Measurements from ENCODE around the gene TRMT1. TPM values are rescaled to one million over a fixed set of nuclear protein-coding genes. Genes with fewer than 3 reads are reported as not detected.

TRMT1 gene
- total RNA-seq, 4 donors from 2014 or later = 27.0 to 70.5 (median 39.2) TPM

GRCh38 chr19:13094106-13094504 is 22.4 kb downstream of the TRMT1 start:
- ATAC-seq (ENCODE audit: low FRiP score) (no peak), DNase-seq (ENCODE audit: low spot score) (no peak)
- no peak for TF ChIP-seq CTCF (IDR thresholded peaks at IDR 0.05)

GRCh38 chr19:13093407-13094105 is 23.0 kb downstream of the TRMT1 start:
- peak; percentile 58 for ATAC-seq (ENCODE audit: low FRiP score)
- peak in 1 of 3 donors; percentile 96 for TF ChIP-seq CTCF (IDR thresholded peaks at IDR 0.05)
- DNase-seq (ENCODE audit: low spot score) = no peak

GRCh38 chr19:13092606-13093235 is 23.8 kb downstream of the TRMT1 start:
- DNase-seq (ENCODE audit: low spot score) = no peak
- no peak for ATAC-seq (ENCODE audit: low FRiP score)
- TF ChIP-seq CTCF (IDR thresholded peaks at IDR 0.05) = no peak

- ATAC-seq (ENCODE audit: low FRiP score) (no peak), DNase-seq (ENCODE audit: low spot score) (no peak)
- TF ChIP-seq CTCF (IDR thresholded peaks at IDR 0.05) = no peak
Observed at GRCh38 chr19:13092158-13092543, 24.4 kb downstream of the TRMT1 start.

- no peak for ATAC-seq (ENCODE audit: low FRiP score)
- TF ChIP-seq CTCF (IDR thresholded peaks at IDR 0.05) = no peak
- no peak for DNase-seq (ENCODE audit: low spot score)
Observed at GRCh38 chr19:13091400-13092157, 25.0 kb downstream of the TRMT1 start.

- ATAC-seq (ENCODE audit: low FRiP score) (no peak), DNase-seq (ENCODE audit: low spot score) (no peak)
- TF ChIP-seq CTCF (IDR thresholded peaks at IDR 0.05) = no peak
Observed at GRCh38 chr19:13090511-13091231, 25.9 kb downstream of the TRMT1 start.
